A673 (cell line): ENCODE data around the gene GABRR1.

Source experiments
- EZH2 ChIP-seq: fragments of 200-600 bp; sonication (generic); IDR thresholded peaks from 2 replicates; pipeline ENCODE4 v1.6.1; 2017; ENCODE audit warnings: borderline replicate concordance, low read depth, mild to moderate bottlenecking, mixed read lengths, antibody characterized with exemption, low read length; ENCODE audit not compliant: poor library complexity, severe bottlenecking
- TF ChIP-seq, protein P1 (sequence below): fragments of 300-800, 200-600 bp; sonication (generic); conservative IDR thresholded peaks from 2 replicates; pipeline ENCODE4 v1.5.1; 2017; ENCODE audit warnings: low read depth, mild to moderate bottlenecking, antibody characterized with exemption, low read length, moderate library complexity, mixed read lengths

DNA sequence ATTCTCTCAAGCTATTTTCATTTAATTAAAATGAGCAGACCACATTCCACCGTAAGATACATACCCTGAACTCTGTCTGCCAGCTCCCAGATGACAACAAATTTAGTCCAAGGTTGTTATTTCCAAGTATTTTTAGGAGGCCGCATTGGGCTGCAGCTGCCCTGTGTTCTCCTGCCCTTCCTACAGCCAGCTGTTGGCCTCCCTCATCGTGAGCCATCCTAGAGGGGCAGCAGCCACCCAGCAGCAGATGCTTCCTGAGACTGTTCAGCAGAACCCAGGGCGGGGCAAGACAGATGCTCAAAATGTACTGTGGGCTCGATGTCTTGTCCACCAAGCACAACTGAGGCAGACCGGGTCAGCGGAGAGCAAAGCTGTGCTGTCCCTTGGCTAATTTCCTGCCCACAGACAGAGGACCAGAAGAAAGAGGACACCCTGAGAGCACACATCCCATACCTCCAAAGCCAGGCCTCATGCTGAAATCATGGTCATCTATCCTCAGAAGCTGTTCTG, 16.4 kb downstream of the GABRR1 start:
- TF ChIP-seq, protein P1, sequence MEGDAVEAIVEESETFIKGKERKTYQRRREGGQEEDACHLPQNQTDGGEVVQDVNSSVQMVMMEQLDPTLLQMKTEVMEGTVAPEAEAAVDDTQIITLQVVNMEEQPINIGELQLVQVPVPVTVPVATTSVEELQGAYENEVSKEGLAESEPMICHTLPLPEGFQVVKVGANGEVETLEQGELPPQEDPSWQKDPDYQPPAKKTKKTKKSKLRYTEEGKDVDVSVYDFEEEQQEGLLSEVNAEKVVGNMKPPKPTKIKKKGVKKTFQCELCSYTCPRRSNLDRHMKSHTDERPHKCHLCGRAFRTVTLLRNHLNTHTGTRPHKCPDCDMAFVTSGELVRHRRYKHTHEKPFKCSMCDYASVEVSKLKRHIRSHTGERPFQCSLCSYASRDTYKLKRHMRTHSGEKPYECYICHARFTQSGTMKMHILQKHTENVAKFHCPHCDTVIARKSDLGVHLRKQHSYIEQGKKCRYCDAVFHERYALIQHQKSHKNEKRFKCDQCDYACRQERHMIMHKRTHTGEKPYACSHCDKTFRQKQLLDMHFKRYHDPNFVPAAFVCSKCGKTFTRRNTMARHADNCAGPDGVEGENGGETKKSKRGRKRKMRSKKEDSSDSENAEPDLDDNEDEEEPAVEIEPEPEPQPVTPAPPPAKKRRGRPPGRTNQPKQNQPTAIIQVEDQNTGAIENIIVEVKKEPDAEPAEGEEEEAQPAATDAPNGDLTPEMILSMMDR = no peak
- no peak for TF ChIP-seq EZH2
